ENCODE data around the gene PET117.
"Not testable (repeated sequence)": the region's sequence is repeated elsewhere in the genome, so short reads cannot be mapped to it uniquely, and the experiment has no call there.

The PET117 gene

GRCh38 chr20:18094191-18094590 lies 43.5 kb upstream of the PET117 start:
- no peak overlapping the region for H3K4me3 ChIP-seq (ENCODE audit: low read depth, low read length)
- TF ChIP-seq, protein P1, sequence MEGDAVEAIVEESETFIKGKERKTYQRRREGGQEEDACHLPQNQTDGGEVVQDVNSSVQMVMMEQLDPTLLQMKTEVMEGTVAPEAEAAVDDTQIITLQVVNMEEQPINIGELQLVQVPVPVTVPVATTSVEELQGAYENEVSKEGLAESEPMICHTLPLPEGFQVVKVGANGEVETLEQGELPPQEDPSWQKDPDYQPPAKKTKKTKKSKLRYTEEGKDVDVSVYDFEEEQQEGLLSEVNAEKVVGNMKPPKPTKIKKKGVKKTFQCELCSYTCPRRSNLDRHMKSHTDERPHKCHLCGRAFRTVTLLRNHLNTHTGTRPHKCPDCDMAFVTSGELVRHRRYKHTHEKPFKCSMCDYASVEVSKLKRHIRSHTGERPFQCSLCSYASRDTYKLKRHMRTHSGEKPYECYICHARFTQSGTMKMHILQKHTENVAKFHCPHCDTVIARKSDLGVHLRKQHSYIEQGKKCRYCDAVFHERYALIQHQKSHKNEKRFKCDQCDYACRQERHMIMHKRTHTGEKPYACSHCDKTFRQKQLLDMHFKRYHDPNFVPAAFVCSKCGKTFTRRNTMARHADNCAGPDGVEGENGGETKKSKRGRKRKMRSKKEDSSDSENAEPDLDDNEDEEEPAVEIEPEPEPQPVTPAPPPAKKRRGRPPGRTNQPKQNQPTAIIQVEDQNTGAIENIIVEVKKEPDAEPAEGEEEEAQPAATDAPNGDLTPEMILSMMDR (IDR thresholded peaks at IDR 0.05; ENCODE audit: insufficient read depth, low read depth, low read length, missing control alignments): no peak
- no peak for DNase-seq (ENCODE audit: low read depth)

GRCh38 chr20:18100569-18100968 lies 37.1 kb upstream of the PET117 start:
- H3K4me3 ChIP-seq (ENCODE audit: low read depth, low read length); DNase-seq (ENCODE audit: low read depth): not testable (repeated sequence)

- no peak overlapping the region for H3K4me3 ChIP-seq (ENCODE audit: low read depth, low read length)
- DNase-seq (ENCODE audit: low read depth): no peak
- TF ChIP-seq, protein P1 (IDR thresholded peaks at IDR 0.05; ENCODE audit: insufficient read depth, low read depth, low read length, missing control alignments): no peak
Measured at GRCh38 chr20:18101125-18101810, 36.4 kb upstream of the PET117 start.

DNA sequence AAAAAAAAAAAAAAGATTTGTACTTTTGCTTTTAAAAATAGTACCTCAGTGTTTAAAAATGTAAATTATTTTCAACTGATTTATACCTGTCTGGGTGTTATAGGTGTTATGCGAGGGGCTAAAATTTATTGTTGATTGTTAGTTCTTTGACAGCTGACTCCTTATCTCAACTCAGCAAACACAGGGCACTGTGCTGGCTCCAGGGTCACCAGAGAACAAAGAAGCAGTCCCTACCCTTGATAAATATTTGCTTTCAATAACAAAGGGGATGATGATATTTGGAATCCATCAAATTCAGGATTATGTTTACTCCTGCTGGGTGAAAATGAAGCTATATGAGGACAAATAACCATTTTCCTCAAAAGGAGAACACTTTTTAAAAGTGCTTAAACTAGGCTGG lies 34.2 kb upstream of the PET117 start:
- TF ChIP-seq, protein P1 (IDR thresholded peaks at IDR 0.05; ENCODE audit: insufficient read depth, low read depth, low read length, missing control alignments): no peak
- no peak for DNase-seq (ENCODE audit: low read depth)
- no peak overlapping the region for H3K4me3 ChIP-seq (ENCODE audit: low read depth, low read length)

GRCh38 chr20:18108326-18108725 lies 29.3 kb upstream of the PET117 start:
- TF ChIP-seq, protein P1 (IDR thresholded peaks at IDR 0.05; ENCODE audit: insufficient read depth, low read depth, low read length, missing control alignments): no peak
- no peak for DNase-seq (ENCODE audit: low read depth)

DNA sequence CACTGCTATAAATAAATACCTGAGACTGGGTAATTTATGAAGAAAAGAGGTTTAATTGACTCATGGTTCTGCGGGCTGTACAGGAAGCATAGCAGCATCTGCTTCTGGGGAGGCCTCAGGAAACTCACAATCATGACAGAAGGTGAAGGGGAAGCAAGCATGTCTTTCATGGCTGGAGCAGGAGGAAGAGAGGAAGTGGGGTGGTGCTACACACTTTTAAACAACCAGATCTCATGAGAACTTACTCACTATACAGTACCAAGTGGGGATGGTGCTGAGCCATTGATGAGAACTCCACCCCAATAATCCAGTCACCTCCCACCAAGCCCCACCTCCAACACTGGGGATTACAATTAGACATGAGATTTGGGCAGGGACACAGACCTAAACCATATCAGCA lies 9.1 kb upstream of the PET117 start:
- not testable (repeated sequence) for DNase-seq (ENCODE audit: low read depth); H3K4me3 ChIP-seq (ENCODE audit: low read depth, low read length)

More at GRCh38 chr20:18108326-18108725, 29.3 kb upstream of the PET117 start:
- H3K4me3 ChIP-seq (ENCODE audit: low read depth, low read length): no peak overlapping the region

DNA sequence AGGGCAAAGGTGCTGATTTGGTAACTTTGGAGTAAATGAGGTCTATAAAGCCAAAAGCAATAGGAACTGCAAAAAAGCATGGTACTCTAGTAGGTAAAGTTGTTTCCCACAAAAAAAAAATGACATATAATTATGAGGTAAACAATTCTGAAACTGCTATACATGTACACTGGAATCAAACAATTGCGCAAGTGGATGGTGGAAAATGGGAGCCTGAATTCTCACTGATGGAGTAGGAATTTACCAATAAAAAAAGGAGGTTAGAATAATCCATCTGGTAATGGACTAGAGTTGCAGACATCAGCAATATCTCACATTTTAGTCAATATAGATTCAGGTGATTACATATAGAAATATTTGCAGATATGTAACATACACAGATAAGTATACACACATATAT lies 5.0 kb upstream of the PET117 start:
- H3K4me3 ChIP-seq (ENCODE audit: low read depth, low read length): no peak overlapping the region
- TF ChIP-seq, protein P1 (IDR thresholded peaks at IDR 0.05; ENCODE audit: insufficient read depth, low read depth, low read length, missing control alignments): no peak
- no peak for DNase-seq (ENCODE audit: low read depth)

GRCh38 chr20:18133962-18134361 lies 3.7 kb upstream of the PET117 start:
- H3K4me3 ChIP-seq (ENCODE audit: low read depth, low read length): no peak overlapping the region
- TF ChIP-seq, protein P1 (IDR thresholded peaks at IDR 0.05; ENCODE audit: insufficient read depth, low read depth, low read length, missing control alignments): no peak
- DNase-seq (ENCODE audit: low read depth): no peak
